HFF-Myc (cell line): ENCODE measurements around the gene ATP11A.

Experiments
- DNase-seq: peaks from one replicate; pipeline ENCODE4 v3.0.0-alpha.2; 2011; ENCODE audit warnings: low read depth; ENCODE audit errors: extremely low read depth
- H3K4me3 ChIP-seq: replicated peaks from 2 replicates; pipeline ENCODE4 v1.5.1; 2011; ENCODE audit warnings: low read depth, mild to moderate bottlenecking, control low read depth, low read length
- CTCF ChIP-seq: IDR thresholded peaks from 2 replicates; pipeline ENCODE4 v1.5.1; 2012; ENCODE audit warnings: mild to moderate bottlenecking, low read depth, low read length, control low read depth; ENCODE audit errors: missing control alignments

ATP11A gene

GRCh38 chr13:112693831-112694497 lies 4.1 kb downstream of the ATP11A start:
- DNase-seq = no peak

GRCh38 chr13:112695121-112695520 lies 5.3 kb downstream of the ATP11A start:
- TF ChIP-seq CTCF = no peak
- no peak overlapping the region for H3K4me3 ChIP-seq
- DNase-seq = no peak

More at GRCh38 chr13:112693831-112694497, 4.1 kb downstream of the ATP11A start:
- TF ChIP-seq CTCF = no peak
- H3K4me3 ChIP-seq = no peak overlapping the region

- H3K4me3 ChIP-seq = no peak overlapping the region
- no peak for DNase-seq
- no peak for TF ChIP-seq CTCF
Measured at GRCh38 chr13:112696001-112696868, 6.4 kb downstream of the ATP11A start.

- no peak for TF ChIP-seq CTCF
- DNase-seq = no peak
- no peak overlapping the region for H3K4me3 ChIP-seq
Measured at GRCh38 chr13:112696869-112697465, 7.1 kb downstream of the ATP11A start.

- no peak overlapping the region for H3K4me3 ChIP-seq
- TF ChIP-seq CTCF = no peak
- no peak for DNase-seq
Measured at GRCh38 chr13:112697756-112698655, 8.2 kb downstream of the ATP11A start.

- DNase-seq = no peak
- no peak for TF ChIP-seq CTCF
- H3K4me3 ChIP-seq = no peak overlapping the region
Measured at GRCh38 chr13:112699322-112699918, 9.6 kb downstream of the ATP11A start.
